GM18502 (cell line): ENCODE data around the gene RTBDN.
A peak's percentile ranks its signal among the peaks of the same experiment; 100 is the strongest.
"Not testable (repeated sequence)": the region's sequence is repeated elsewhere in the genome, so short reads cannot be mapped to it uniquely, and the experiment has no call there.

Experiments
- ATAC-seq: cut with Tn5 transposase; IDR thresholded peaks from one replicate; pipeline ENCODE4 v1.9.1; 2021; ENCODE audit warnings: mild to moderate bottlenecking; ENCODE audit not compliant: unreplicated experiment, poor library complexity

RTBDN gene

GRCh38 chr19:12858041-12858928 is 23.9 kb upstream of the RTBDN start:
- ATAC-seq, result no peak

GRCh38 chr19:12856653-12857052 is 22.3 kb upstream of the RTBDN start:
- ATAC-seq, result no peak

- ATAC-seq, result peak; percentile 61
These were observed 13.1 kb upstream of the RTBDN start for GRCh38 chr19:12847159-12848139.

GRCh38 chr19:12846613-12847012 is 12.2 kb upstream of the RTBDN start:
- ATAC-seq, result not testable (repeated sequence)

GRCh38 chr19:12843999-12844732 is 9.8 kb upstream of the RTBDN start:
- no peak for ATAC-seq

GRCh38 chr19:12843328-12843727 is 8.9 kb upstream of the RTBDN start:
- ATAC-seq, result no peak

- ATAC-seq, result no peak
These were observed 8.1 kb upstream of the RTBDN start for GRCh38 chr19:12842511-12842910.

- no peak for ATAC-seq
These were observed 6.7 kb upstream of the RTBDN start for GRCh38 chr19:12841094-12841493.

GRCh38 chr19:12840091-12841079 is 6.0 kb upstream of the RTBDN start:
- no peak for ATAC-seq

GRCh38 chr19:12838886-12839756 is 4.7 kb upstream of the RTBDN start:
- ATAC-seq, result no peak

GRCh38 chr19:12838182-12838885 is 4.0 kb upstream of the RTBDN start, which contains the start of gene MAST1:
Gene MAST1, plus strand, starts transcription at chr19:12838515. Its CDS starts 58 bp downstream, at chr19:12838573.
- ATAC-seq, result no peak

GRCh38 chr19:12837225-12837624 is 2.8 kb upstream of the RTBDN start:
- no peak for ATAC-seq

GRCh38 chr19:12836529-12836863 is 2.1 kb upstream of the RTBDN start:
- ATAC-seq, result no peak

- ATAC-seq, result no peak
These were observed 788 bp upstream of the RTBDN start for GRCh38 chr19:12834976-12835757.

GRCh38 chr19:12833738-12834565 is 427 bp downstream of the RTBDN start:
- no peak for ATAC-seq

GRCh38 chr19:12833418-12833737 is 1.0 kb downstream of the RTBDN start:
- no peak for ATAC-seq
